TTC549 (cell line): Measurements from ENCODE around the gene GALNT3.

ENCODE experiments used
- FAIRE-seq: peaks from 2 replicates; lab custom pipeline; 2012; peaks lifted over from hg19 to GRCh38; lab: Jason Lieb, UNC

The GALNT3 gene

DNA sequence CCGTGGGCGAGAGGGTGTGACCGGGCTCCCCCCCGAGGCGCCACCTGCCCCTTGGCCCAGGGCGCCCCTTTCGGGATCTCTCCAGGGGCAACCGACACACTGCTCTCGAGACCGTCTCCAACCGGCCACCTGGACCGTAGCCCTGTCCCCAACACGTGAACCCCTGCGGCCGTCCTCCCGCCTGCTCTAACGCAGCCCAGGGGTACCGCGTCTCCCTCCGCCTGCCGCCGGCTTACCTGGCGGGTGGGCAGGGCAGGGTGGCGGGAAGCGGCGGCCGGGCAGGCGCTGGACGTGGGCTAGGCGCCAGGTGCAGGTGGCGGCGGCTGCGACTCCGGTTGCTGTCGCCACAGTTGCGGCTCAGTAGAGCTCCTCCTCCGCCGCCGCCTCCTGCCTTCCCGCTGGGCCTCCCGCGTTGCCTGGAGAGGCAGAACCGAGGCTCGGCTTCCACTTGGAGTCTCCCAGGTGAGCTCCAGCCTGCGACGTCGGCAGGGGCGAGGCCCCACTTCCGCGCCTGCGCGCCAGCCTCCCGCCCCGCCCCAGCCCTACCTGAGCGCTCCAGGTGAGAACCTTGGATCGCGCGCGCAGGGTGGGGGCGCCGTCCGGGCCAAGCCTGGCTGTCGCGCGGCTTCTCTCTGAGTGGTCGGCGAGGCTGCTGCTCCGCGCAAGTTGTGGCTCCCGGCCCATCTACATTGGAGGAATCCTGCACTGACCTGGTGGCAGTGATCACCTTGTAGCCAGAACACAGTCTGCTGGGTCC is at the start of gene GALNT3:
TSS of gene GALNT3 (minus strand) at position 469 of the 757 bp plus-strand sequence. CDS start 23,547 bp downstream, outside the sequence.
- FAIRE-seq, result no peak

DNA sequence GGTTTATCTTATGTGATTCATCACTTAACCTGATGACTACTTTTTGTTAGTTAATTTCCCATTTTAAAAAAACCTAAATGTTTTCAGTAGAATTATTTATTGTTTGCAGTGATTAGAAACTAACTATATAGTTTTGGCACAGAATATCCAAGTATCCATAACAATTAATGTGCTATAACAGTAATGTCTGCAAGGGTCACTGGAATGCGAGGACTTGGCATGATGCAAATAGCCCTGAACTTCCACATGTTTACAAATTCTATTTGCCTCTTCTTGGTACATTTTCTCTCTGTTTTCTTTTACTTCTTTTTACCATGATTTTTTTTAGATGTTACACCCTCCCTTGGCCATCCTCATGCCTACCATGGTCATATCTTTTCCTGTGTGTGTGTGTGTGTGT is 49.3 kb upstream of the GALNT3 start:
- no peak for FAIRE-seq

DNA sequence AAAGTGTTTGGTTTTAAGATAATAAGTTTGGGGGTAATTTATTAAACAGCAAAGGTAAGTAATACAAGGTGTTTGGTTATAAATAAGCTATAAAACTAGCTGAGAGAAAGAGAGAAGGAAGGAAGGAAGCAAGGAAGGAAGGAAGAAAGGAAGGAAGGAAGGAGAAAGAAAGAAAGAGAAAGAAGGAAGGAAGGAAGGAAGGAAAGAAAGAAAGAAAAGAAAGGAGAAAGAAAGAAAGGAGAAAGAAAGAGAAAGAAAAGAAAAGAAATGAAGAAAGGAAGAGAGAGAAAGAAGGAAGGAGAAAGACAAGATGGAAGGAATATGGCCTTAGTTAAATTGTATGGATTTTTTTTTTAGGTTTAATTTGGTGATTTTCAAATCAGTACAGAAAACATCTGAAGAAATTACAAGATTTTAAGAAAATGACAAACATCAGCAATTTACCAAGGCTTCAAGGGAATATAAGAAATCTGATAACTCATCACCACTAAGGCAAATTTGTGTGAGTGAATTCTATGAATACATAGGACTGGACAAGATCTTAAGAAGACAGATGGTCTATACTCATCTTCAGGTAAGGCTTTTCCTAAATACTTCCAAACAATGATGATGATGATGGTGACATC is 46.4 kb upstream of the GALNT3 start:
- no peak for FAIRE-seq

DNA sequence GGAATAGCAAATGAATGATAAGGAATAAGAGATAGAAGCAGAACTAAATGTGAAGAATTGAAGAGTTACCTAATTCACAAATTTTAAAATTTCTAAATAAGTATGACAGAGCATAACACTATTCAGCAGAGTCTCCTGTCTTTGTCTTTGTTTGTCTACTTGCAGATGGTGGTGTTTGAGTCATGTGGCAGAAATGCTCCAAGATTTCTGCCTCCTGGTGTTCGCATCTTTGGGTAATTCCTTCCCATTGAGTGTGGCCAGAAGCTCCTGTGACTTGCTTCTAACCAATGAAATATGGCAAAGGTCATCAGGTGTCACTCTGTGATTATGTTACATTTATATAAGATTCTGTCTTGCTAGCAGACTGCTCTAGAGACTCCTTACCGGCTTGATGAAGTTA is 45.6 kb upstream of the GALNT3 start:
- FAIRE-seq, result no peak

DNA sequence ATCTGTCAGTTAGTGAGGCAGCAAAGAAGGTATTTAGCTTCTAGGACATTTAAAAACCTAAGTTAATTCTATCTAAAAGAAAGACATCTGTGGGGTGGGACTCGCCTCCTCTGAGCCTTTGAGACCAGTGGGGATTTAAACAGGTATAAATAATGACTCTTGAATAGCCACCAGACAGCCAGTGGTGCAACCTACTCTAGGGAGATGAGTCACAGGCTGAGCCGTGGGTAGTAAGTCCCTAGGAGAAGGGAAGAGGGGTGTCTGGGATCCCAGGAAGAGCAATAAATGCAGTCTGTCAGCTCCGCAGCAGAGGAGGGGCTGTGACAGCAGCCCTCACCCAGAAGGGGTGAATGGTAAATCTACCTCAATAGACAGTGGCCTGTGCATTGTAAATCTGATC is 43.1 kb upstream of the GALNT3 start:
- FAIRE-seq, result no peak

DNA sequence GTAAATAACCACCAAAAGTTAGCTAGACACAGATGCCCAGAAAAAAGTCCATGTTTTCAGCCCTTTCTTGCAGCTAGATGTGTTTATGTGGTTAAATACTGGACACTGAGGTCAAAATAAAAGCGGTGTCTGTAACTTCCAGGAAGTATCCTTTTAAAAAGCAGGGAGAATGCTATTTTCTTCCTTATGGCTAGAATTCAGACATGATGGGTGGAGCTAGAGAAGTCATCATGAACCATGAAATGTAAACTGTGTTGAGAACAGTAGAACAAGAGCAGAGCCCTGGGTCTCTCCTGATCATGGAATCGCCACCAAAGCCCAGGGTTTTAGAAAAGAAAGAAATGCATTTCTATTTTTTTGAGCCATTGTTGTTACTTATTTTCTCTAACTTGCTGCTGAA is 41.3 kb upstream of the GALNT3 start:
- no peak for FAIRE-seq

DNA sequence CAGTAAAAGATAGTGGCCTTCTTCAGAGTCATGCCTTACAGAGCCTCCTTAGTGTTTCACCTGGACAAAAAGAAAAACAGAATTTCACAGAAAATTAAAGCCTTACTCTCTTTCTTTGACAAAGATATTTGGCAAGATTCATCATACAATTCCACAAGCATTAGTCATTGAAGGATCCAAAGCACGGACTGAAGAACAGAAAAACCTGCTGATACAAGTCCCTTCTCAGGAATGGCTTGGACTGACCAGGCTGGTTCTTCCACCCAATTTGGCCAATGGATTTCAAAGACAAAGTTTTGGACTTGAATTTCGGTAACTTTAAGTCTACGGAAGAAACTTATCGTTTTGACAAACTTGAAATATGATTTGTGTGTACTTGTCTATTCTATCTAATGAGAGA is 39.1 kb upstream of the GALNT3 start:
- no peak for FAIRE-seq

DNA sequence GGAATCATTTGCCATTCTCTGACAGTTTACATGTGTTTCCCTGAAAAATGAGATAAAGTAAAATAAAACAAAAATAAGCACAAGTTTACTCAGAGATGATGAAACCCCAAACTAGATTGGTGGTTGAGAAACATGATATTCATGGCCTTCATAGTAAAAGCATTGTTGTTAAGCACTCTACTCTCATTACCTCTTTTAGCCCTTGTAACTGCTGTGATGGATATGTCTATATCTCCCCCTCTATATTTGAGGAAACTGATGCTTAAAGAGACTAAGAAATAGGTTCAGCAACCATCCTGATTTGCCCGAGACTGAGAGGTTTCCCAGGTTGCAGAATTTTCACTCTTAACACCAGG is 33.9 kb upstream of the GALNT3 start:
- FAIRE-seq, result no peak

DNA sequence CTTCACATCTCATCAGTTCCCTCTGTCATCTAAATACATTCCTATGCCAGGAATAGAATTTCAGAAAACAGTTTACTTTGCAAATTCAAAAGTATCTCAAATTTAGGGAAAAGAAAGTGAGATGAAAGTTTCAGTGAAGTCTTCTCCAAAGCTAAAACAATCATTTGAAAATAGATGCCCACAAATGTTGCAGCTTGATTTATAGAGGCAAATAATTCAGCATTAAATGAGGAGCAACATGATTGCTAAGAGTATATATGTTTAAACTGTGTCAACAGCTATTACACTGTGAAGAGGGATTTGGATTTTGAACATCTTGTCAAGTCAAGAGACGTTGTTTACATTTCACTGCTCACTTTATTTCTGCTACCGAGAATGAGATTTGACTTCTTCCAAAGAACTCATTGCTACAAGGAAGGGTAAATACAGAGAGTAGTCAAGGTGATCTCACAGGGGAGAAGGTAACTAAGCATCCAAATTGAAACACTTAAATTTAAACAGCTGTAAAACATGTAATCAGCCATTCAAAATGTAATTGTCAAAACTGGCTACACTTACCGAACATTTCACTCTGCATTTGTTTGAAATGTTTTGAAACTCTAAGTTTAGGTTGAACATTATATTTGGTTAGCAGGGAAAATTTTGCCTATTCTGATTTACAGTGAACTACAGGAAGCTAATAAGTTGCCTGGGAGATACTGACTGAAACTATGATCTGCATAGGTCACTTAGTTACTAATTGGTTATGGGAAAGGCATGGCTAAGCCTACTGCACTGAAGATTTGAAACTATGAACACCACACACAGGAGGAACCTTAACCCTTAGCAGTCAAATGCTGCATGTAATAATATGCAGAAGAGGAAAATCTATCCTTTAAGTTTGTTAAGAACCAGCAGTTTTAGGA is 33.2 kb upstream of the GALNT3 start:
- no peak for FAIRE-seq

DNA sequence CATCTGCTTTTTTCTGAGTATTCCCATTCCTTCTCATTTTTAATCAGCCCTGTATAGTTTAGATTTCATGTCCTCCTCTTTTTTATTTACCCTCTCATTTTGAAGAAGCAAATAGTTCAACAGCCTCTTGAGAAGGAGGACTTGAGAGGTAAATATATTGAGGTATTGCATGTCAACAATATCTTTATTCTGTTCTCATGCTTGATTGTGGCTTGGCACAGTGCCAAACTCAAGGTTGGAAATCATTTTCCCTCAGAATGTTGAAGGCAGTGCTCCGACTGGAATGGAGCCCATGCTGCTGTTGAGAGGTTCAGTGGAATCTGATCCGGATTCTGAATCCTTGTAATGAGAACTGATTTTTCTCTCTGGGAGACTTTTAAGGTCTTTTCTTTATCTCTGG is 31.0 kb upstream of the GALNT3 start:
- no peak for FAIRE-seq

DNA sequence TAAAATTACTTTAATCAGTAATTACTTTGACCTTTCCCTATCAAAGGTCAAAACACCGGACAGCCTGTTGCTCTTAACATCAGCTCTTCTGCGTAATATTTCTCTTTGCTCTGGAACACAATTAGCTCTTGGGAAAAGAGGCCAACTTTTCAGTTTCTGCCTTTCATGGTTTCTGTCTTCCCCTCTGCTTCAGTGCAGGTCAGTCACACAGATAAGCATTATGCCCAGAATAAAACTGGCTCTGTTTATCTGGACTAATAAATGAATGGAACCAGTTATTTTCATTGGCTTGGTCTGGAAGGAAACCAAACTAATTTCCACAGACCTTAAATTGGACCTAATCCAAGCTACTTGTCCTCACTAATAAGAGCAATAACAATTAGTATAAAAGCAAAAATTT is 26.2 kb upstream of the GALNT3 start:
- FAIRE-seq, result no peak

DNA sequence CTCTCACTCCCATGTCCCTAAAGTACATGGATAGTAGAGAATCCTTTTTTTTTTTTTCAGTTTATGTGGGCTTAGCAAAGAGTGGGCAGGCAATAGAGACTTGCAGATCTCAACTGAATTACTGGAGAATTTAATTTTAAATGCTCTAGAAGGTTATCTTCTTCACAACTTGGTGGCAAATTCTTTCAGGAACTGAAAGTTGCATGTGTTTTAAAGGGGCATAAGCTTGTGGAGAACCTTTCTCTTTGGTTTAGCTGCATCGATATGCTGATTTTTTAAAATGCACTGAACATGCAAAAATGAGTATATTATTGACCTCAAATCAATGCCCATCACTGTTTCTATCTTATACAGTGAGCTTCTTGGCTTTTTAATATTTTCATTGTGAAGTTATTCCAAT is 24.9 kb upstream of the GALNT3 start:
- no peak for FAIRE-seq

DNA sequence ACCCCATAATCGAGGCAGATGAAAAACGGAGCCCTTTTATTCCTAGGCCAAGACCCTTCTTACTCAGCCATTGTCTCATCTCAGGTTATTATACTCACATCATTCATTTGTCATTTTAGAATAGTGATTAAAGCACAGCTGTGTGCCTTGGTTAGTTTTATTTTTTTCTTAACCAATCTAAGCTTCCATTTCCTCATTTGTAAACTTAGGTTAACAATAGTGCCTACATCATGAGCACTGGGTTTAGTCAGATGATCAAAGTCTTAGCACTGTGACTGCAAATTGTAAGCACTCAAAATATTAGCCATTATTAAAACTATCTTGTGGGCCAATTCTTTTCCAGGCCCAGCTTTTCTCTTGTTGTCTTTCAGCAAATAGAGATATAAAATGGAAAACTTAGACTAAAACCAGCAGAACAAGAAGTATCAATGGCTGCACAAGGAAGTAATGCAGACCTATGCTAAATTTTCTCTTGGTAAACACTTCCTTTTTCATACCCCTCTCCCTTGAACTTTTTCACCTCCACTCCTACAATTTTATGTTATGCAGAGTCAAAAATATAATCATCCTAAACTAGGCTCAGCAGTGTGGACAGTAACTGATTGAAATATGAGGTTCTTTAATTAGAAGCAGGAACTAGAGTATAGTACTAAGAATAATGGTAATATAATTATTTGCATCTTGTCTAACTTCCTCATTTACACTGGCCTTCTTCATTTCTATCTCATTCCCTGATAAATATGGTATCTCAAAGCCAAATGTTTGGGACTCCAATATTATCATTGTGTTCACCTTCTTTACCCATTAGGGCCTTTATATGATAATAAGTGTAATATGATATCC is 21.5 kb upstream of the GALNT3 start:
- FAIRE-seq, result no peak

DNA sequence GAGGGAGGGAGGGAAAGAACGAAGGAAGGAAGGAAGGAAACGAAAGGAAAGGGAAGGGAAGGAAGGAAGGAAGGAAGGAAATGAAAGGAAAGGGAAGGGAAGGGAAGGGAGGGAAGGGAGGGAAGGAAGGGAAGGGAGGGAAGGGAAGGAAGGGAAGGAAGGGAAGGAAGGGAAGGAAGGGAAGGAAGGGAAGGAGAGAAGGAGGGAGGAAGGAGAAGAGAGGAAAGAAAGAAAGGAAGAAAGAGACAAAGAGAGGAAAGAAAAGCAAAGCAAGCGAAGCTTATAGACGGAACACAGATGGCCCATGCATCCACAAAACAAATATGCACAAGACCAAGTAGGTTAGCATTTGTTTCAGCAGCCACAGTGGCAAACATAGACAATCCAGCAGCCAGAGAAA is 20.4 kb upstream of the GALNT3 start:
- no peak for FAIRE-seq

DNA sequence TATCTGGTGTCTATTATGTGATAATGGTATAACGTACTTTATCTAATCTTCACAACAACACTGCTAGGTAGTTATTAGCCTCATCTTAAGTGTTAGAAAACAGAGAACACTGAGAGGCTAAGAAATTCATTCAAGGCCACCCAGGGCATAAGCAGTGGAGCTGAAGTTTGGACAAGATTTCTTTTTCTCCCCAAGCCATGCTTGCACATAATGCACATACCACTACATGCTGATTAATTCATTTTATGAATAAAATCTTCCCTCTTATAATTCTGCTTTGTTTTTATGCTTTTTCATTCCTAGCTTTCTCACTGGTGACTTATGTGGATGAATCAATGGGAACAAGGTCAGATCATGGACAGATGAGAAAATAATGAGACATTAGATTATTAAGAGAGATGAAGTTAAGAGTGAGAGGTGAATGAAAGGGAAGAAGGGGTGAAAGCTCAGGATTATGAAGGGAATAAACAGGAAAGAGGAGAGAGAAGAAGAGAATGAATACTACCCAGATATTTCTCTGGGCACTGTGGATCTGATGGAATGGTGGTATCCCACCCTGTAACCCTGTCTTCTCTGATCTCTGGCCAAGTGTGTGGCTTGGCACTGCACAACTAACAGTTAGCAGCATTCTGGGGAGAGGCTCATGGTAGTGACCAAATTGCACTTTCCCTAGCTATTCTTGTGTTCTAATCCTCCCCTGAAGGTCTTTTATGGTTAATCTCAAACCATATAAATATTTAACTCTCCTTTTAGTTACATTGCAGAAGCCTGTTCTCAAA is 17.7 kb upstream of the GALNT3 start:
- FAIRE-seq, result no peak

DNA sequence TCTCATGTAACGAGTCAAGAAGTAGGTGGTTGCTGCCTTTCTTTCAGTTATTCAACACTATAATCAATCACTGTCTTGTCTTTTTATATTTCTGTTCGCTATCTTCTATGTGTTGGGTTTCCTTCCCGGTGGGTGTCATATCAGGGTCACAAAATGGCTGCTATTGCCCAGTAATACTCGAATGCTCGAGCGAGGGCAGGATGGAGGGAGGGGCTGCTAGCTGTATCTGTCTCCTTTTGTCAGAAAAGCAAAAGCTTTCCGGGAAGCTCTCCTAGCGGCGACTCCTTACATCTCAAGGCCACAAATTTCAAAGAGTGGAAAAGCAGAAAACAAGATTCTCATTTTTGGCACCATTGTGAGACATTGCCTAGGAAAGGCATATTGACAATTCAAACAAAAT is 16.4 kb upstream of the GALNT3 start:
- no peak for FAIRE-seq

DNA sequence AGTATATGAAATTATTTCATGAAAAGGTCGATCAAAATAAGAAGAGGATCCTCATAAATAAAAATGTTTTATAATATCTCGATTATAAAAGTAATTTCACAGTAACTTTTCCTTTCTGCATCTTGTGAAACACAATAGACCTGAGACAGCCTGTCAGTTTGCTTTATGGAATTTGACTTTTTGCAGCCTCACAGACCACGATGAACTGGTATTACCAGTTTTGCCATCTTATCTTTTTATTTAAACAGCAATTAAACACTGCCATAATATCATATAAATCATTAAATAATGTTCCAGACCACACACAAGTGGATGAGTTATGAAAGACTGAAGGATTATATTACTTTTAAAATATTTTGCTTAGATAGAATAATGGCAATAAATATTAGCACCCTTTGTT is 10.7 kb upstream of the GALNT3 start:
- no peak for FAIRE-seq

DNA sequence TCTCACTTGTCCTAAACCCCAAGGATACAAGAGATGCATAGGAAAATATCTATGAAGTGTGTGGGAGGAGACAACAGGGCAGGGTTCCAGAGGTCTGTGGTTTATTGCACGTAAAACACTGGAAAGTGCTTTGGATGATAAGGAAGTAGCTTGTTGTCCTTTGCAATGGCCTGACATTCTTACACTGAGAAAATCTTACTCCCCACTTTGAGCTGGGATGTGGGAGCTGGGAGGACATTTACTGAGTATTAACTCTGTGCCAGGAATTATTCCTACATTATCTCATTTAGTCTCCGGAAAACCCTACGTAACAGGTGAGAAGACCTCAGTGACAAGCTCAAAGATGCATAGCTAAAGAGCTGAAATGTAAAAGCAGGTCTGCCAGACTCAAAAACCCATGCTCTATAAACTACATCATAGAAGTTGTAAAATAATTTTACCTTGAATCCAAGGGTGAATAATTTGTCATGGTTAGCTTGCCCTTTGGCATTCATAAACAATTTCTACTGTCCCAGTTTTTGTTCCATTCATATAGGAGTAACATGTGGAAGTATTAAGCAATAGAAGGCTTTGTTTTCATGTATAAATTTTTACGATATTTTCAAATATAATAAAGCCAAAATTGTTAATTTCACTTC is 9.2 kb upstream of the GALNT3 start:
- no peak for FAIRE-seq

DNA sequence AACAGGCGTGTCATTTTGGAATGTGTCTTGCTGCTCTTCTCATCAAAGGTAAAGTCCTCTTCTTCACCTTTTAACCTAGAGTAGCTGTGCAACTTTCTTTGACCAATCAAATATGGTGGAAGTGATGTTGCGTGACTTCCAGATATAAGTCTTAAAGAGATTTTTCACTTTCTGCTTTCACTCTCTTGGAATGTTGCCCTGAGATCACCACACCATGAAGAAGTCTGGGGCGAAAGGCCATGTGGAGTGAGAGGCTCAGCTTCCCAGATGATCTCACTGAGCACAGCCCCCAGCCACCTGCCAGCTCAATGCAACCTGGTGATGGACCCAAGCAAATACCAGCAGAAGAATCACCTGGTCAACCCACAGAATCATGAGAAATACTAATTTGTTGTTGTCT is 7.1 kb upstream of the GALNT3 start:
- no peak for FAIRE-seq

DNA sequence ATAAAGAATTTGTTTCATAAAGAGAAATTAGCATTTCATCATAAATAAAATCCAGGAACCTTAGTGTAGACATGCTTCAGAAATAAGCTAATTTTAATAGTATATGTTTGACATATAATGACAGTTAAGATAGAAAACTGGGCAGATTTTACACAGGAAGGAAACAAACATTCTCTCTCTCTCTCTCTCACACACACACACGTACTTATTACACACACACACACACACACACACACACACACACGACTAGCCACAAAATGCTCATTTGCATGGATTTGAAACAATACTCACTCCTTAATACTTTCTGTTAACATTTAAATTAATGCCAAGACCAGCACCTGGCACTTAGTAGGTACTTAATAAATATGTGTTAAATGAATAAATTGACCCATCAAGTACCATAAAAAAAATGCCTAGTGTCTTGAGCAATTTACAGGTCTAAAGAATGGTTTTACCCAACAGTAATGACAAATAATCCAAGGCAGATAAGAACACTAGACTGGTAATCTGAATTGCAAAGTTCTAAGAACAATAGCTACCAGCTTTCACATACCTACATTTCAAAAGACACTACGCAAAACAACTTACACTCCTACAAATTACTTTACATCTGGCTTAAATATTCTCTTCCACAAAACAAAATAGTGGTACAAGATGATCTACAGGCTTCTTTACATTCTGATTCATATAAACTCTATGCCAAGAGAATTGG is 2.9 kb upstream of the GALNT3 start:
- no peak for FAIRE-seq
